ENCODE results near the gene SMARCA1.

The SMARCA1 gene

GRCh38 chrX:129531132-129531531 is 7.8 kb upstream of the SMARCA1 start:
- DNase-seq (ENCODE audit: low read depth in 2 of 2) = no peak

- DNase-seq (ENCODE audit: low read depth in 2 of 2) = no peak
Observed at GRCh38 chrX:129530410-129530809, 7.1 kb upstream of the SMARCA1 start.

GRCh38 chrX:129529685-129530281 is 6.5 kb upstream of the SMARCA1 start:
- peak; percentile 41 to 56 for DNase-seq (ENCODE audit: low read depth in 2 of 2)

GRCh38 chrX:129525896-129526295 is 2.6 kb upstream of the SMARCA1 start:
- DNase-seq (ENCODE audit: low read depth in 2 of 2) = no peak

- DNase-seq (ENCODE audit: low read depth in 2 of 2) = no peak
Observed at GRCh38 chrX:129525162-129525561, 1.9 kb upstream of the SMARCA1 start.

- DNase-seq (ENCODE audit: low read depth in 2 of 2) = no peak
Observed at GRCh38 chrX:129524250-129524850, 1.1 kb upstream of the SMARCA1 start.

GRCh38 chrX:129522184-129523078 is 859 bp downstream of the SMARCA1 start:
- DNase-seq (ENCODE audit: low read depth in 2 of 2) = no peak

- DNase-seq (ENCODE audit: low read depth in 2 of 2) = no peak
Observed at GRCh38 chrX:129520151-129520550, 3.1 kb downstream of the SMARCA1 start.

GRCh38 chrX:129516402-129516801 is 6.9 kb downstream of the SMARCA1 start:
- DNase-seq (ENCODE audit: low read depth in 2 of 2) = no peak

GRCh38 chrX:129512409-129512808 is 10.9 kb downstream of the SMARCA1 start:
- DNase-seq (ENCODE audit: low read depth in 2 of 2) = no peak

- DNase-seq (ENCODE audit: low read depth in 2 of 2) = no peak
Observed at GRCh38 chrX:129511689-129512088, 11.6 kb downstream of the SMARCA1 start.

GRCh38 chrX:129510331-129510730 is 13.0 kb downstream of the SMARCA1 start:
- no peak for DNase-seq (ENCODE audit: low read depth in 2 of 2)

GRCh38 chrX:129497146-129497843 is 26.0 kb downstream of the SMARCA1 start:
- no peak for DNase-seq (ENCODE audit: low read depth in 2 of 2)

- no peak for DNase-seq (ENCODE audit: low read depth in 2 of 2)
Observed at GRCh38 chrX:129496625-129497024, 26.7 kb downstream of the SMARCA1 start.

- no peak for DNase-seq (ENCODE audit: low read depth in 2 of 2)
Observed at GRCh38 chrX:129495900-129496299, 27.4 kb downstream of the SMARCA1 start.

- no peak for DNase-seq (ENCODE audit: low read depth in 2 of 2)
Observed at GRCh38 chrX:129494887-129495286, 28.4 kb downstream of the SMARCA1 start.

GRCh38 chrX:129493643-129494042 is 29.6 kb downstream of the SMARCA1 start:
- no peak for DNase-seq (ENCODE audit: low read depth in 2 of 2)

GRCh38 chrX:129490330-129490729 is 33.0 kb downstream of the SMARCA1 start:
- DNase-seq (ENCODE audit: low read depth in 2 of 2) = no peak

- no peak for DNase-seq (ENCODE audit: low read depth in 2 of 2)
Observed at GRCh38 chrX:129488359-129488758, 34.9 kb downstream of the SMARCA1 start.

- DNase-seq (ENCODE audit: low read depth in 2 of 2) = no peak
Observed at GRCh38 chrX:129480889-129481288, 42.4 kb downstream of the SMARCA1 start.

GRCh38 chrX:129478516-129478915 is 44.8 kb downstream of the SMARCA1 start:
- no peak for DNase-seq (ENCODE audit: low read depth in 2 of 2)

GRCh38 chrX:129472116-129472515 is 51.2 kb downstream of the SMARCA1 start:
- DNase-seq (ENCODE audit: low read depth in 2 of 2) = no peak

Data from fibroblast of skin of left biceps (primary cell).